ENCODE measurements around the gene HTT.

The HTT gene

DNA sequence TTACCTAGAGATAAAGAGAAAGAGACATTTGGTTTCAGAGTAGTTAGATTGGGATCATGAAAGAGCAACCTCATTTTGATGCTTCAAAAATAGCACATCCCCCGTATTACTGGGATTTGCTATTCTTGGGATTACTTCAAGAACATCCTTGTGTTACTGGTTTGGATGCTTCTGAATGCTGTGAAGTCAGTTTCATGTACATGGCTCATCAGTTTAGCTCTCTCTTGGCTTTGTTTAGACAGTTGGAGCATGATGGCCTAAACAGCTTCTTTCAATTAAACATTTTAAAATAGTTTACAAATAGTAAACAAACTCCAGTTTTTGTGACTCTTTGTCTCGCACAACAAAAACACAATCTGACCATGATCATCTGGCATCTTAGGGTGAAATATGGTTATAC is 23.9 kb downstream of the HTT start:
- DNase-seq (ENCODE audit: low read depth): peak; percentile 48

DNA sequence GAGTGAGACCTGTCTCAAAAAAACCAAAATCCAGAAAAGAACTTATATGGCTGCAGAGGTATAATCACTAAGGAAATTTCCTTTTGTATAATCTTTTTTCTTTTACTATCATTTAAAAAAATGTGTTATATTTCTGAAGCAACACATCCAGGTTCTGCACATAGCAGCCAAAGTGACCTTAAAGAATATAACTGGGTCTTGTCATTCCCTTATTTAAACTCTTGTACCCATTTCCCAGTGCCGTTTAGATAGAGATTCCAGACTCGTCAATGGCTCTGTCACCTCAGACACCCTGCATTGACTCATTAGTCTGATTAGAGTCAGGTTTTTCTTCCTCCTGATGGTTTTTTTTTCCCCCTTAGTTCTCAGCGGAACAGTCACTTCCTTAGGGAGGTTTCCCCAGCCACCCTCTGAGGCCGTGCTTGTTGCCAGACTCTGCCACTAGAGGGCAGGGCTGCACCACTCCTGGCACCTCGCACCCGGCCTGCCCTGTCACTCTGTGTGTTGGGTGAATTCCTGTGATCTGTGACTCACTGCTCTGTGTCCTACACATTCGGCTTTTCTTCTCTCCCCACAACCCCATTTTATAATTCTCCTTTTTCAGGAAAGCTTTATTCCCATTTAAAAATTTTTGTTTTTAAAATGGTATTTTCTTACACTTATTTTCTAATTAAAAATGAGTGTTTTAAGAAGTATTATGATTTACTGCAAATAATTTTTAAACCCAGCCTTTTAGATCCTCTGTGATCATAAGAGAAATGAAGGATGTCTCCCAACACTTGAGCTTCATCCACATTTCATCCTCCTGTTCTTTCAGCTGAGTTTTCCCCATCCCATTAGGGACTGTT is 32.1 kb downstream of the HTT start:
- H3K4me3 ChIP-seq (ENCODE audit: control insufficient read depth, low read depth, low read length): no peak overlapping the region
- DNase-seq (ENCODE audit: low read depth): peak; percentile 92
- TF ChIP-seq, protein P1, sequence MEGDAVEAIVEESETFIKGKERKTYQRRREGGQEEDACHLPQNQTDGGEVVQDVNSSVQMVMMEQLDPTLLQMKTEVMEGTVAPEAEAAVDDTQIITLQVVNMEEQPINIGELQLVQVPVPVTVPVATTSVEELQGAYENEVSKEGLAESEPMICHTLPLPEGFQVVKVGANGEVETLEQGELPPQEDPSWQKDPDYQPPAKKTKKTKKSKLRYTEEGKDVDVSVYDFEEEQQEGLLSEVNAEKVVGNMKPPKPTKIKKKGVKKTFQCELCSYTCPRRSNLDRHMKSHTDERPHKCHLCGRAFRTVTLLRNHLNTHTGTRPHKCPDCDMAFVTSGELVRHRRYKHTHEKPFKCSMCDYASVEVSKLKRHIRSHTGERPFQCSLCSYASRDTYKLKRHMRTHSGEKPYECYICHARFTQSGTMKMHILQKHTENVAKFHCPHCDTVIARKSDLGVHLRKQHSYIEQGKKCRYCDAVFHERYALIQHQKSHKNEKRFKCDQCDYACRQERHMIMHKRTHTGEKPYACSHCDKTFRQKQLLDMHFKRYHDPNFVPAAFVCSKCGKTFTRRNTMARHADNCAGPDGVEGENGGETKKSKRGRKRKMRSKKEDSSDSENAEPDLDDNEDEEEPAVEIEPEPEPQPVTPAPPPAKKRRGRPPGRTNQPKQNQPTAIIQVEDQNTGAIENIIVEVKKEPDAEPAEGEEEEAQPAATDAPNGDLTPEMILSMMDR (conservative IDR thresholded peaks at IDR 0.05; ENCODE audit: control insufficient read depth, insufficient read depth, low read depth, low read length): peak; percentile 98

More for the DNA sequence above, 23.9 kb downstream of the HTT start:
- TF ChIP-seq, protein P1 (conservative IDR thresholded peaks at IDR 0.05; ENCODE audit: control insufficient read depth, insufficient read depth, low read depth, low read length): no peak
- no peak overlapping the region for H3K4me3 ChIP-seq (ENCODE audit: control insufficient read depth, low read depth, low read length)

DNA sequence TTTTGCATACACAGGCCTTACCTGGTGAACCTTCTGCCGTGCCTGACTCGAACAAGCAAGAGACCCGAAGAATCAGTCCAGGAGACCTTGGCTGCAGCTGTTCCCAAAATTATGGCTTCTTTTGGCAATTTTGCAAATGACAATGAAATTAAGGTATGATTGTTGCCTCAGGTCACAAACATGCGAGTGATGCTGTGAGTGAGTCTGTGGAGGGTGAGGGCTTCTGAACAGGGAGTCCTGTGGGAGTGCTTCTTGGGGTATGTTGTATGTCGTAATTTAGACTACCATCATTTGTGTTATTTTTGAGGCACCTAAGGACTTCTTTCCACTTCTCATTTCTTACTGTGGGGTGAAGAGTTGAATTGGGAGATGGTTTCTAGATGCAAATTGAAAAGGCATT is 32.8 kb downstream of the HTT start:
- H3K4me3 ChIP-seq (ENCODE audit: control insufficient read depth, low read depth, low read length): no peak overlapping the region
- TF ChIP-seq, protein P1 (conservative IDR thresholded peaks at IDR 0.05; ENCODE audit: control insufficient read depth, insufficient read depth, low read depth, low read length): no peak
- DNase-seq (ENCODE audit: low read depth): peak; percentile 30

DNA sequence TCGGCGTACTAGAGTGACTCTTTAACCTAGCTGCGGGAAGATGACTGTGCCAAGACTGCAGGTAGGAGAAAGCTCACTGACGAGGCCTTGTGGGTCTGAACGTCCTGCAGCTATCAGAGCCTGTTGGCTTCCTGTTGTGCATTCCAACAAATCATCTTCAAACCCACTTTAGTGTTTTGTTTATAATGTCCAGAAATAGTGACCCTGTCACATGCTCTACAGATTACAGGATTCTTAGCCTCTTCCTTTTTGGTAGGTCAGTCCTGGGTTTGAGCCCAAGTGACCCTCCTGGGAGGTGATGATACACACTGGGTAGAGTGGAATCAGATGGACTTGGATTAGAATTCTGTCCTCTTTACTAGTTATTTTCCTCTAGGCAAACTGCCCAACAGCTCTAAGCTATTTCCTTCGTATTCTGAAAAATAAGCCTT is 33.2 kb downstream of the HTT start:
- H3K4me3 ChIP-seq (ENCODE audit: control insufficient read depth, low read depth, low read length): no peak overlapping the region
- TF ChIP-seq, protein P1 (conservative IDR thresholded peaks at IDR 0.05; ENCODE audit: control insufficient read depth, insufficient read depth, low read depth, low read length): no peak
- peak; percentile 84 for DNase-seq (ENCODE audit: low read depth)

DNA sequence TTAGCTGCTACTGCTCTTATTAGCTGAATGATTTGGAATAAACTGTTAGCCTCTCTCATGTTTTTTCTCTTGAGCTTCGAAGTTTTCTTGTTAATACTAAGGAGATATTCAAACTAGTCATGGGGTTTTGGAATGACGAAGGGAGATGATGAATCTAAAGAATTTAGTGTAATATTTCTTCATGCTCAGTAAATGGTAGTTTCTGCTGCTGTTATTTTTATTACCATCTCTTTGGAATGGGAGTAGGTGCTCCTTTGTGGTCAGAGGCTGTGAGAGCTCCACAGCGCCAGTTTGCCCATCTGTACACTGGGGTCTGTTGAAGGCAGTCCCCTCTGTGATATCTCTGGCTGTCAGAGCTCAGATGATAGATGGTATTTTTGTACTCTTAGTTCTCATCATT is 33.7 kb downstream of the HTT start:
- TF ChIP-seq, protein P1 (conservative IDR thresholded peaks at IDR 0.05; ENCODE audit: control insufficient read depth, insufficient read depth, low read depth, low read length): no peak
- no peak overlapping the region for H3K4me3 ChIP-seq (ENCODE audit: control insufficient read depth, low read depth, low read length)
- DNase-seq (ENCODE audit: low read depth): peak; percentile 74

DNA sequence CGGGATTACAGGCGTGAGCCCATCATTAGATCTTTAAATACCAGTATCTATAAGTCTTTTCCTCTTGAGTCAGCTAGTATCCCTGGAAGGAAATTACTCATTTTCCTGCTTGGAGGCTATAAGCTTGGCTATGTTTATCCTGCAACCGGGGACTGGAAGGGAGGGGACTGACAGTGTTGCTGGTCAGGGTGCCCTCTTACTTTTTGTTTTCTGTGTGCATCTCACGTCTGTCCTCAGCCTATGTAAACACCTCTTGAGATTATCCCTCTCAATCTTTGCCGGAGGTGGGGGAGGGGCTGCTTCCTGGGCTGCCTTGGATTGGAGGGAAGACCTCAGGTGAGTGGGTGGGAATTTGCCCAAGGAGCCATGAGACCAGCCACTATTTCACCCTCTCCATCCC is 37.0 kb downstream of the HTT start:
- TF ChIP-seq, protein P1 (conservative IDR thresholded peaks at IDR 0.05; ENCODE audit: control insufficient read depth, insufficient read depth, low read depth, low read length): no peak
- H3K4me3 ChIP-seq (ENCODE audit: control insufficient read depth, low read depth, low read length): no peak overlapping the region
- peak; percentile 63 for DNase-seq (ENCODE audit: low read depth)

Measured in fibroblast of mammary gland (primary cell).